HepG2 (cell line): ENCODE data around the gene CHMP6. TPM values are rescaled to one million over a fixed set of nuclear protein-coding genes. Genes with fewer than 3 reads are reported as not detected.

Source experiments
- ATAC-seq: fragments of 200-7000 bp; cut with Tn5 transposase; 3 replicates; pipeline ENCODE4 v1.9.1; 2020; ENCODE audit warnings: mild to moderate bottlenecking, moderate library complexity
- BruUV-seq: library from RNA; stranded (reverse); fragments of 400-500 nt; replicated peaks from 2 replicates; lab custom pipeline; 2021; lab: Mats Ljungman, UMichigan
- CTCF ChIA-PET: fragments of 300-600 bp; formaldehyde crosslinking; extraction: SDS; loops from one replicate; lab custom pipeline; 2021; ENCODE audit warnings: low total read pairs, inconsistent platforms, low intra/inter-chr PET ratio; lab: Yijun Ruan, JAX
- POLR2A ChIA-PET: fragments of 350-600 bp; sonication (Branson Sonifier 250); formaldehyde crosslinking; loops from one replicate; lab custom pipeline; 2020; ENCODE audit warnings: antibody characterized with exemption, inconsistent platforms; lab: Yijun Ruan, JAX
- DNase-seq: peaks from one replicate; pipeline ENCODE4 v3.0.0-alpha.2; 2015; ENCODE audit warnings: low spot score
- FAIRE-seq: peaks from 3 replicates; lab custom pipeline; 2011; peaks lifted over from hg19 to GRCh38; lab: Jason Lieb, UNC
- H2AFZ ChIP-seq: one replicate; pipeline ENCODE4 v1.6.1; 2011; ENCODE audit warnings: low read length, inconsistent platforms
- H3K27ac ChIP-seq: fragments of 300-600 bp; 3 replicates; pipeline ENCODE4 v1.8.0; 2011; ENCODE audit warnings: mixed run types, mild to moderate bottlenecking, mixed read lengths, low read length, inconsistent platforms; ENCODE audit not compliant: insufficient read depth; ENCODE audit errors: extremely low read length
- H3K27me3 ChIP-seq, 2 experiments: fragments of 200-600 bp in 1 of 2; 2 replicates in 1 of 2; 3 replicates in 1 of 2; pipeline versions ENCODE4 v1.6.0 to v1.8.0; 2011; ENCODE audit warnings: low read length in 2 of 2, mild to moderate bottlenecking in 2 of 2, moderate library complexity in 2 of 2, inconsistent platforms in 1 of 2; ENCODE audit not compliant: insufficient read depth in 2 of 2, control insufficient read depth in 1 of 2
- H3K36me3 ChIP-seq, 2 experiments: fragments of 200-600 bp in 1 of 2; replicated peaks in 1 of 2; 2 replicates in 1 of 2; 3 replicates in 1 of 2; pipeline versions ENCODE4 v1.5.1 to v1.8.0; 2011; ENCODE audit warnings: low read length in 2 of 2, inconsistent platforms in 1 of 2; ENCODE audit not compliant: insufficient read depth in 2 of 2, control insufficient read depth in 1 of 2
- H3K4me1 ChIP-seq: 2 replicates; pipeline ENCODE4 v1.5.1; 2012; ENCODE audit warnings: low read length, inconsistent platforms; ENCODE audit not compliant: insufficient read depth
- H3K4me2 ChIP-seq: 2 replicates; pipeline ENCODE4 v1.6.0; 2011; ENCODE audit warnings: low read depth, low read length, inconsistent platforms
- H3K4me3 ChIP-seq, 3 experiments: fragments of 200-600 bp in 1 of 3; sonication (generic), shearing (Covaris generic) in 1 of 3; replicated peaks in 1 of 3; 2 replicates each; pipeline ENCODE4 v1.5.1; 2011 to 2016; ENCODE audit warnings: low read length in 3 of 3, inconsistent platforms in 2 of 3, low read depth in 2 of 3, mild to moderate bottlenecking in 2 of 3, control low read depth in 1 of 3, mixed read lengths in 1 of 3; ENCODE audit not compliant: insufficient read depth in 1 of 3
- H3K79me2 ChIP-seq: one replicate; pipeline ENCODE4 v1.6.1; 2011; ENCODE audit warnings: low read length, inconsistent platforms; ENCODE audit not compliant: insufficient read depth
- H3K9ac ChIP-seq: 2 replicates; pipeline ENCODE4 v1.6.0; 2011; ENCODE audit warnings: mild to moderate bottlenecking, low read depth, low read length, inconsistent platforms; ENCODE audit not compliant: insufficient read depth
- H3K9me3 ChIP-seq: 2 replicates; pipeline ENCODE4 v1.5.1; 2012; ENCODE audit warnings: mild to moderate bottlenecking, low read length
- H4K20me1 ChIP-seq: 2 replicates; pipeline ENCODE4 v1.6.0; 2011; ENCODE audit warnings: inconsistent platforms, mild to moderate bottlenecking, low read length, moderate library complexity; ENCODE audit not compliant: insufficient read depth
- ESRRA ChIP-seq: sonication (generic); formaldehyde crosslinking; IDR thresholded peaks from 2 replicates; pipeline ENCODE4 v1.5.1; 2020; ENCODE audit warnings: mild to moderate bottlenecking, low read depth, missing genetic modification reagents
- HNRNPL ChIP-seq: fragments of 200-400 bp; formaldehyde crosslinking; IDR thresholded peaks from 2 replicates; pipeline ENCODE4 v1.6.1; 2017; ENCODE audit warnings: mild to moderate bottlenecking, low read depth, low read length
- HOXA9 ChIP-seq: sonication (generic); formaldehyde crosslinking; IDR thresholded peaks from 2 replicates; pipeline ENCODE4 v1.8.1; 2022; ENCODE audit warnings: missing genetic modification reagents, mild to moderate bottlenecking, moderate library complexity, borderline replicate concordance
- IKZF1 ChIP-seq: fragments of 450-650 bp; IDR thresholded peaks from 2 replicates; pipeline ENCODE4 v1.7.1; 2016
- PHF5A ChIP-seq: IDR thresholded peaks from one replicate; pipeline ENCODE4 v1.6.1; 2018; ENCODE audit warnings: low read depth, missing genetic modification reagents; ENCODE audit not compliant: unreplicated experiment
- SNRNP70 ChIP-seq: fragments of 200-400 bp; formaldehyde crosslinking; IDR thresholded peaks from 2 replicates; pipeline ENCODE4 v1.6.1; 2017; ENCODE audit warnings: mild to moderate bottlenecking, low read depth, low read length, moderate library complexity
- ZNF350 ChIP-seq: sonication (generic); formaldehyde crosslinking; IDR thresholded peaks from 2 replicates; pipeline ENCODE4 v1.4.0; 2020; ENCODE audit warnings: mild to moderate bottlenecking, low read depth, missing genetic modification reagents, borderline replicate concordance
- ZNF605 ChIP-seq: sonication (generic); formaldehyde crosslinking; IDR thresholded peaks from 2 replicates; pipeline ENCODE4 v1.8.0; 2022; ENCODE audit warnings: mild to moderate bottlenecking, missing genetic modification reagents
- ZNF607 ChIP-seq: sonication (generic); formaldehyde crosslinking; IDR thresholded peaks from 2 replicates; pipeline ENCODE4 v1.5.1; 2020; ENCODE audit warnings: missing genetic modification reagents, mild to moderate bottlenecking, borderline replicate concordance
- WGBS: methylation state at CpG from one replicate; pipeline ENCODE4 v1.1.6; 2017; ENCODE audit warnings: low lambda C conversion rate; 5-methylcytosine and 5-hydroxymethylcytosine counted together
- in situ Hi-C: cut with HindIII; loops from 2 replicates; pipeline ENCODE4 v1.10.0; 2017; ENCODE audit warnings: low pct_unique_long_range_greater_than_20kb; ENCODE audit not compliant: extremely low pct_ligation_motif_present
- intact Hi-C: fragments of 100-400 bp; cut with micrococcal nuclease; formaldehyde crosslinking; loops from one replicate; pipeline ENCODE4 v1.10.0; 2022; ENCODE audit not compliant: unreplicated experiment
- polyA plus RNA-seq, 8 experiments: library from polyadenylated mRNA; depleted of rRNA in 3 of 8; stranded (reverse) in 7 of 8; unstranded in 1 of 8; fragments of >200 nt; fragmentation: Illumina TruSeq in 4 of 8; extraction: Trizol in 4 of 8; gene quantifications; 2 replicates each; pipeline versions ENCODE4 v1.2.1 to v1.2.3, GENCODE V29; 2011 to 2016; ENCODE audit warnings: low read depth in 4 of 8, missing spikeins in 1 of 8, mixed read lengths in 1 of 8; ENCODE audit not compliant: insufficient read depth in 1 of 8
- total RNA-seq, 5 experiments: library from RNA; depleted of rRNA; stranded (reverse); fragments of >200 nt; fragmentation: Illumina TruSeq; extraction: Trizol; gene quantifications; 2 replicates each; pipeline ENCODE4 v1.2.3, GENCODE V29; 2016; ENCODE audit warnings: low read depth in 1 of 5
- TF ChIP-seq, protein P1 (sequence below): sonication (generic); formaldehyde crosslinking; IDR thresholded peaks from 2 replicates; pipeline ENCODE4 v1.5.1; 2020; ENCODE audit warnings: mild to moderate bottlenecking, moderate library complexity, missing genetic modification reagents
- TF ChIP-seq, protein P2 (sequence below): sonication (generic); formaldehyde crosslinking; IDR thresholded peaks from 2 replicates; pipeline ENCODE4 v1.9.0; 2021; ENCODE audit warnings: missing genetic modification reagents, borderline replicate concordance
- TF ChIP-seq, protein P3 (sequence below): sonication (generic); formaldehyde crosslinking; IDR thresholded peaks from 2 replicates; pipeline ENCODE4 v1.4.0; 2020; ENCODE audit warnings: missing genetic modification reagents, borderline replicate concordance

The CHMP6 gene
- total and polyA plus RNA-seq, 2 of the 13 experiments (the other 11 are each of a cell fraction or from before 2014, with no cell fraction given) = 11.1 to 24.2 TPM

DNA sequence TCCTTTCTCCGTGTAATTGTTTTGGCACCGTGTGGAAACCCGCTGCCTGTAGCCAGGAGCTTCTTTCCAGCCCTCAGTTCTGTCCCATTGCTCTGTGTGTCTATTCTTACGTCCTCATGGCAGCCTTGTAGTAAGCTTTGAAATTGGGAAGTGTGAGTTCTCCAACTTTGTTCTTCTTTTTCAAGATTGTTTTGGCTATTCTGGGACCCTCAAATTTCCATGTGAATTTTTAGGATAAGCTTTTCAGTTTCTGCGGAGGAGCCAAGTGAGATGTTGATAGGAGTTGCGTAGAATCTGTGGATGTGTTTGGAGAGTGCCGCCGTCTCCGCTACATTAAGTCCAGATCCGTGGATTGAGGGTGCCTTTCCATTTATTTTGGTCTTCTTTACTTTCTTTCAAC lies 15.2 kb downstream of the CHMP6 start:
- TF ChIP-seq IKZF1 = no peak
- TF ChIP-seq HOXA9 (CRISPR knock-in tag) = no peak
- no peak for TF ChIP-seq HNRNPL
- TF ChIP-seq ZNF605 (CRISPR knock-in tag) = no peak
- no peak for TF ChIP-seq PHF5A (CRISPR knock-in tag)
- no peak for TF ChIP-seq SNRNP70
- TF ChIP-seq ESRRA = no peak
- no peak for TF ChIP-seq ZNF350 (CRISPR knock-in tag)
- TF ChIP-seq, protein P1, sequence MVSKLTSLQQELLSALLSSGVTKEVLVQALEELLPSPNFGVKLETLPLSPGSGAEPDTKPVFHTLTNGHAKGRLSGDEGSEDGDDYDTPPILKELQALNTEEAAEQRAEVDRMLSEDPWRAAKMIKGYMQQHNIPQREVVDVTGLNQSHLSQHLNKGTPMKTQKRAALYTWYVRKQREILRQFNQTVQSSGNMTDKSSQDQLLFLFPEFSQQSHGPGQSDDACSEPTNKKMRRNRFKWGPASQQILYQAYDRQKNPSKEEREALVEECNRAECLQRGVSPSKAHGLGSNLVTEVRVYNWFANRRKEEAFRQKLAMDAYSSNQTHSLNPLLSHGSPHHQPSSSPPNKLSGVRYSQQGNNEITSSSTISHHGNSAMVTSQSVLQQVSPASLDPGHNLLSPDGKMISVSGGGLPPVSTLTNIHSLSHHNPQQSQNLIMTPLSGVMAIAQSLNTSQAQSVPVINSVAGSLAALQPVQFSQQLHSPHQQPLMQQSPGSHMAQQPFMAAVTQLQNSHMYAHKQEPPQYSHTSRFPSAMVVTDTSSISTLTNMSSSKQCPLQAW = no peak
- no peak for TF ChIP-seq ZNF607 (CRISPR knock-in tag)
- TF ChIP-seq, protein P2, sequence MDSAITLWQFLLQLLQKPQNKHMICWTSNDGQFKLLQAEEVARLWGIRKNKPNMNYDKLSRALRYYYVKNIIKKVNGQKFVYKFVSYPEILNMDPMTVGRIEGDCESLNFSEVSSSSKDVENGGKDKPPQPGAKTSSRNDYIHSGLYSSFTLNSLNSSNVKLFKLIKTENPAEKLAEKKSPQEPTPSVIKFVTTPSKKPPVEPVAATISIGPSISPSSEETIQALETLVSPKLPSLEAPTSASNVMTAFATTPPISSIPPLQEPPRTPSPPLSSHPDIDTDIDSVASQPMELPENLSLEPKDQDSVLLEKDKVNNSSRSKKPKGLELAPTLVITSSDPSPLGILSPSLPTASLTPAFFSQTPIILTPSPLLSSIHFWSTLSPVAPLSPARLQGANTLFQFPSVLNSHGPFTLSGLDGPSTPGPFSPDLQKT (CRISPR knock-in tag) = no peak
- TF ChIP-seq, protein P3, sequence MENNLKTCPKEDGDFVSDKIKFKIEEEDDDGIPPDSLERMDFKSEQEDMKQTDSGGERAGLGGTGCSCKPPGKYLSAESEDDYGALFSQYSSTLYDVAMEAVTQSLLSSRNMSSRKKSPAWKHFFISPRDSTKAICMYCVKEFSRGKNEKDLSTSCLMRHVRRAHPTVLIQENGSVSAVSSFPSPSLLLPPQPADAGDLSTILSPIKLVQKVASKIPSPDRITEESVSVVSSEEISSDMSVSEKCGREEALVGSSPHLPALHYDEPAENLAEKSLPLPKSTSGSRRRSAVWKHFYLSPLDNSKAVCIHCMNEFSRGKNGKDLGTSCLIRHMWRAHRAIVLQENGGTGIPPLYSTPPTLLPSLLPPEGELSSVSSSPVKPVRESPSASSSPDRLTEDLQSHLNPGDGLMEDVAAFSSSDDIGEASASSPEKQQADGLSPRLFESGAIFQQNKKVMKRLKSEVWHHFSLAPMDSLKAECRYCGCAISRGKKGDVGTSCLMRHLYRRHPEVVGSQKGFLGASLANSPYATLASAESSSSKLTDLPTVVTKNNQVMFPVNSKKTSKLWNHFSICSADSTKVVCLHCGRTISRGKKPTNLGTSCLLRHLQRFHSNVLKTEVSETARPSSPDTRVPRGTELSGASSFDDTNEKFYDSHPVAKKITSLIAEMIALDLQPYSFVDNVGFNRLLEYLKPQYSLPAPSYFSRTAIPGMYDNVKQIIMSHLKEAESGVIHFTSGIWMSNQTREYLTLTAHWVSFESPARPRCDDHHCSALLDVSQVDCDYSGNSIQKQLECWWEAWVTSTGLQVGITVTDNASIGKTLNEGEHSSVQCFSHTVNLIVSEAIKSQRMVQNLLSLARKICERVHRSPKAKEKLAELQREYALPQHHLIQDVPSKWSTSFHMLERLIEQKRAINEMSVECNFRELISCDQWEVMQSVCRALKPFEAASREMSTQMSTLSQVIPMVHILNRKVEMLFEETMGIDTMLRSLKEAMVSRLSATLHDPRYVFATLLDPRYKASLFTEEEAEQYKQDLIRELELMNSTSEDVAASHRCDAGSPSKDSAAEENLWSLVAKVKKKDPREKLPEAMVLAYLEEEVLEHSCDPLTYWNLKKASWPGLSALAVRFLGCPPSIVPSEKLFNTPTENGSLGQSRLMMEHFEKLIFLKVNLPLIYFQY = no peak
- TF ChIP-seq, all 625 proteins: peak for 0
- H3K36me3 ChIP-seq = no peaks in the 10 kb centered on the region
- no peak overlapping the region for H3K27ac ChIP-seq
- BruUV-seq = no TSS peak
- intact Hi-C loops (no loop called here), in situ Hi-C loops (no loop called here)
- ATAC-seq (no peak), FAIRE-seq (no peak), DNase-seq (no peak)
- peaks cover 31% of the 10 kb centered on the region for H3K4me1 ChIP-seq
- H4K20me1 ChIP-seq = no peaks in the 10 kb centered on the region
- no peak overlapping the region for H3K4me3 ChIP-seq
- peaks cover 8 to 76% of the 10 kb centered on the region in 2 experiments; a peak in 4 of 5 replicates for H3K27me3 ChIP-seq
- ChIA-PET CTCF (no interaction called here), POLR2A (no interaction called here)
- no peak overlapping the region for H3K4me2 ChIP-seq
- peaks cover 9% of the 10 kb centered on the region for H3K9me3 ChIP-seq
- no peak overlapping the region for H2AFZ ChIP-seq
- H3K79me2 ChIP-seq = no peaks in the 10 kb centered on the region
- WGBS = 60% methylated on average over 10 of the region's 10 CpGs
- no peak overlapping the region for H3K9ac ChIP-seq
